ENCODE data around the gene FAM8A1.
"Not testable (repeated sequence)": the region's sequence is repeated elsewhere in the genome, so short reads cannot be mapped to it uniquely, and the experiment has no call there.

Gene FAM8A1

GRCh38 chr6:17599877-17600526 lies at the start of gene FAM8A1:
Gene FAM8A1, plus strand, starts transcription at chr6:17600302. Its CDS starts 108 bp downstream, at chr6:17600410.
- DNase-seq = peak; percentile 89 to 95 (median 90)

GRCh38 chr6:17551383-17551958 lies 48.6 kb upstream of the FAM8A1 start:
- no peak for DNase-seq

GRCh38 chr6:17552861-17553260 lies 47.2 kb upstream of the FAM8A1 start:
- no peak for DNase-seq

- DNase-seq = no peak
These were observed 44.1 kb upstream of the FAM8A1 start for GRCh38 chr6:17556014-17556413.

GRCh38 chr6:17562636-17563035 lies 37.5 kb upstream of the FAM8A1 start:
- no peak for DNase-seq

GRCh38 chr6:17565399-17565798 lies 34.7 kb upstream of the FAM8A1 start:
- no peak for DNase-seq

GRCh38 chr6:17574866-17575560 lies 25.1 kb upstream of the FAM8A1 start:
- no peak for DNase-seq

- DNase-seq = no peak
These were observed 23.0 kb upstream of the FAM8A1 start for GRCh38 chr6:17577059-17577458.

GRCh38 chr6:17580518-17581048 lies 19.5 kb upstream of the FAM8A1 start:
- DNase-seq = peak in 2 of 6 experiments; percentile 6 to 42

- DNase-seq = peak in 2 of 6 experiments; percentile 9 to 42
These were observed 18.8 kb upstream of the FAM8A1 start for GRCh38 chr6:17581282-17581681.

- DNase-seq = no peak
These were observed 16.3 kb upstream of the FAM8A1 start for GRCh38 chr6:17583811-17584210.

GRCh38 chr6:17584241-17584803 lies 15.8 kb upstream of the FAM8A1 start:
- peak in 4 of 6 experiments; percentile 1 to 73 (median 58) for DNase-seq

GRCh38 chr6:17585766-17586490 lies 14.2 kb upstream of the FAM8A1 start:
- DNase-seq = peak in 1 of 6 experiments; percentile 6

- DNase-seq = not testable (repeated sequence)
These were observed 13.5 kb upstream of the FAM8A1 start for GRCh38 chr6:17586623-17587022.

- DNase-seq = no peak
These were observed 12.1 kb upstream of the FAM8A1 start for GRCh38 chr6:17588011-17588410.

- DNase-seq = peak in 5 of 6 experiments; percentile 11 to 78 (median 75)
These were observed 10.6 kb upstream of the FAM8A1 start for GRCh38 chr6:17589406-17590096.

GRCh38 chr6:17591287-17591686 lies 8.8 kb upstream of the FAM8A1 start:
- no peak for DNase-seq

- no peak for DNase-seq
These were observed 6.9 kb upstream of the FAM8A1 start for GRCh38 chr6:17593246-17593645.

- no peak for DNase-seq
These were observed 4.0 kb upstream of the FAM8A1 start for GRCh38 chr6:17596085-17596484.

- DNase-seq = peak; percentile 39 to 80 (median 70)
These were observed 654 bp downstream of the FAM8A1 start for GRCh38 chr6:17600527-17601385.

- DNase-seq = peak in 1 of 6 experiments; percentile 19
These were observed 1.2 kb downstream of the FAM8A1 start for GRCh38 chr6:17601386-17601703.

All from stimulated activated naive CD4-positive, alpha-beta T cell (primary cell).